ENCODE data around the gene EVI5.

The EVI5 gene

DNA sequence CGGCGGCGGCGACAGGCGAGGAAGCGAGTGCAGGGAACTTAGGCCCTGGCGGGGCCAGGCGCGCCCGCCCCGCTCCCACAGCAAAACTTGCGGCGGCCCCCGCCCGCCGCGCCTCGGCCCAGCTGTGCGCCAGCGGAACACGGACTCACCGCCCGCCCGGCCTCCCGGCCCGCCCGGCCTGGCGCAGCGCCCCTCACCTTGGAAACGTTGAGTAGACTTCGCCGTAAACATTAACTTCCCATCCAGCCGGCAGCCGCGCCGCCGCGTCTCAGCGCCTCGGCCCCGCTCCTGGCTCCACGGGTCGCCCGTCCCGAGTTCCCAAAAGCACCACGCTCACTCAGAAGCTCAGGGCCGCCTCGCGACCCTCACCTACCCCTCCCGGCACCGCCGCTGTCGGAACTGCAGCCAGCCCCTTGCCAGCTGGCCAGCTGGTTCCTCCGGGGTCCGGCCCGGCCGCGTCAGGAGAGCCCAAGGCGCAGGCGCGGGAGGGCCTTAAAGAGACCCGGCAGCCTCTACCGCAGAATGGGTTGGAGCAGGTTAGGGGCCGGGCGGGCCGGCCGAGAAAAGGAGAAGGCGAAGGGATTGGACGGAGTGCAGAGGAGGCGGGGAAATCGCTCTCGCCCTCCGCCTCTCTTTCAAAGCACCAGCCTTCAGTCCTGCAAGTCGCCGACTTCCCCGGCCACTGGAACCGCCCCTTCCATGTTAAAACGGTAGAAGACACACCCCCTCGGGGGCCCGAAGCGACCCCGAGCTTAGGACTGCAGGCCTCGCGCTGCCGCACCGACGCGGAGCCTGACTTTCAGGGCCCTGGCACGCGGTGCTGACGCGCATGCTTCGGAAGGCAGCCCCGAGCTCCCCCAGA is at the start of gene EVI5:
Gene EVI5 (minus strand): TSS at position 470 of the 862 bp plus-strand sequence. CDS start 48,562 bp downstream, outside the sequence.
- peak; percentile 93 to 98 (median 96) for DNase-seq

DNA sequence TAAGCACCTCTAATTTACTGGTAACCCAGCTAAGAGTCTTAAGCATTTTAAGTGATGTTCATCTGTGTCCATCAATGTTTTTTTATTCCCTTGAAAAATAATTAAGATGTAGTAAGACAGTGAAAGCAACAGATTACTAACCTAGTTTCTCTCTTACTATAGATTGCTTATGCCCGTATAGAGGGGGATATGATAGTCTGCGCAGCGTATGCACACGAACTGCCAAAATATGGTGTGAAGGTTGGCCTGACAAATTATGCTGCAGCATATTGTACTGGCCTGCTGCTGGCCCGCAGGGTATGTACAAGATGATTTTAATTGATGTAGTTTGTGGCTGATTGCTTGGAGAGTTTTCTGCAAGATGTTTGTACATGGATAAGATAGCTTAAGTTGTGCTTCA is 49.7 kb upstream of the EVI5 start:
- DNase-seq = no peak

DNA sequence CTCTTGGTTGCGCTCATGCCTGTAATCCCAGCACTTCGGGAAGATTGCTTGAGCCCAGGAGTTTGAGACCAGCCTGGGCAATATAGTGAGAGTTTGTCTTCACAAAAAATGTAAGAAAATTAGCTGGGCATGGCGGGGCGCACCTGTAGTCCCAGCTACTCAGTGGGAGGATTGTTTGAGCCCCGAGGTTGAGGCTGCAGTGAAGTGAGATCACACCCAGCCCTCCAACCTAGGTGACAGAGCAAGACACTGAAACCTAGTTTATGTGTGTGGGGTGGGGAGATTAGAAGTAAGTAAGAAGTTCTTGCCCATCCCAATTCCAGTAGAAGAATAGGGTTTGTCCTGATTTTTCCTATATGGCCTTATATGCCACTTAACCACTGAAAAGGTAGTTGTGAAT is 48.9 kb upstream of the EVI5 start:
- no peak for DNase-seq

DNA sequence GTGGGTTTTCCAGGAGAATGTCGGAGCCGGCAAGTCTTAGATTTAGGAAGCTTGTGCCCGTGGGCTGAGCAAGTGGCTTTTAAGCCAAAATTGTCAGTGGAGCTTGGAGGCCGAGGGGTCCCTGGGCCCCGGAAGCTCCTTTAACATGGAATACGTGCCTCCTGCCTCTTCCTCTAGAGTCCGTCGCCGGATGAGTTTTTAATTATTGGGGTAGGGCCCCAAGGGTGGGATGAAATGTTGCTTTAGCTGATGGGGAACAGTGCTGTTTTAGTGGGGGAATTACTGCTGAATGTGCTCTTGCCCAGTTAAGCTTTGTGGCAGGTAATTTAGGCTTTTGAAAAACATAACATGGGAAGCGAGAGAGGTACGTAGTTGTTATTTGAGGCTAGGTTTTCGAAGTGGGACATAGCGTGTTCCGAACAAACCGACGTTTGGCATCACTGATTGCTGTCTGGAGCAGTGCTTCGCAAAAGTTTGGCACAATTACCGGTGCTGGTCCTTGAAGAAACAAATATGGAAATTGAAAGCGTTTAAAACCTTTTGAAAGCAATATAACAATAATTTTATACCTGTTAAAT is 47.7 kb upstream of the EVI5 start:
- no peak for DNase-seq

DNA sequence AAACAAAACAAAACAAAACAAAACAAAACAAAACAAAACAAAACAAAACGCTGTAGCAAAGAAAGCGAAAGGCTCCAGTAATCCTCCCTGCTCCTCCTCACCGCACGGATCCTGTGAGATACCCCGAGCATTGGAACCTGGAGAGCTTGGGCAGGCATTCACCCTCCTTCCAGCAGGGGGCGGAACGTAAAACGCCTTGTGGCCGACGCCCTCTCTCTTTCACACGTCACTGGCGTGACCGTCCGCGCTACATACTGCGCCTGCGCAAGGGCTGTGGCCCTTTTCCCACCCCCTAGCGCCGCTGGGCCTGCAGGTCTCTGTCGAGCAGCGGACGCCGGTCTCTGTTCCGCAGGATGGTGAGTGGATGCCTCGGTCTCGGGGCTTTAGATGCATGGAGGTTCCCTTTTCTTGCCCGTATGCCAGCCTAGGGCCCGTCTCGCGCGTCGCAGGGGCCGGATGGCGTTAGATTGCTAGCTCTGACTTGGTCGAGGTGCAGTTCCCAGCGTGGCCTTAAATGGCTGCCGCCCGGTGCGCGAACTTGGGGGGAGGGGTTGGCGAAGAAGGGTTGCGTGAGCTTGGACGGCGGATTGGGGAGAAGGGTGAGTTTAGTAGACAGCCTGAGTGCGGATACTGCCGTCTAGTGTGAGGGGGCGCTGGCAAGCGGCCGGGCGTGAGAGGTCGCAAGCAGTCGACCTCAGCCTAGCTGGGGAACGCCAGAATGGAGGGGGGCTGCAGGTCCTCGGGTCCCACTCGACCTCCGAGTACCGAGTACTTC is 47.0 kb upstream of the EVI5 start, which contains the start of gene RPL5:
Gene RPL5 (plus strand): TSS at position 279 of the 775 bp plus-strand sequence. CDS start 75 bp downstream, at position 354.
- DNase-seq = peak; percentile 97 to 99 (median 98)

DNA sequence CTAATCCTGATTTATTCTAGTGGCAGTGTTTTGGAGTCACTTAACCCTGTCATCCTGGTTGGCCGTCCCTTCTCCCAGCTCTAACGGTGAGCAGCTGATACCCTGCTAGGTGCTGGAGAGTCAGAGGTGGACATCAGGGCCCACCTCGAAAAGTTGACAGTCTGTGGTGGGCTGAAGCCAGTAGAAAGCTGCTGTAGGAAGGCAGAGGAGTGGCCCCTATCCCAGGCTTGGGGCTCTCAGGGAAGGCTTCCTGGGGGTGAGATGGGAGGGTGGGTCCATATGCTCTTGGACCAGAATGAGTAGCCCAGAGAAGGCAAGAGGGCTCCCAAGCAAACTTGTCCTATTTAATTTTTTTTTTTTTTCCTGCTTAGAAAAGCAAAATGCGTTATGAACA is 46.5 kb upstream of the EVI5 start:
- no peak for DNase-seq

DNA sequence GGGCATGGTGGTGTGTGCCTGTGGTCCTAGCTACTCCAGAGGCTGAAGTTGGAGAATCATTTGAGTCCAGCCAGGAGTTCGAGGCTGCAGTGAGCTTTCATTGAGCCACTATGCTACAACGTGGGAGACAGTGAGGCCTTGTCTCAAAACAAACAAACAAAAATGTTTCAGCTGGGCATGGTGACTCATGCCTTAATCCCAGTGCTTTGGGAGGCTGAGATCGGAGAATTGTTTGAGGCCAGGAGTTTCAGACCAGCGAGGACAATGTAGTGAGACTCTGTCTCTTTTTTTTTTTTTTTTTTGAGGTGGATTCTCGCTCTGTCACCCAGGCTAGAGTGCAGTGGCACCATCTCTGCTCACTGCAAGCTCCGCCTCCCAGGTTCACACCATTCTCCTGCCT is 41.9 kb upstream of the EVI5 start:
- DNase-seq = no peak

DNA sequence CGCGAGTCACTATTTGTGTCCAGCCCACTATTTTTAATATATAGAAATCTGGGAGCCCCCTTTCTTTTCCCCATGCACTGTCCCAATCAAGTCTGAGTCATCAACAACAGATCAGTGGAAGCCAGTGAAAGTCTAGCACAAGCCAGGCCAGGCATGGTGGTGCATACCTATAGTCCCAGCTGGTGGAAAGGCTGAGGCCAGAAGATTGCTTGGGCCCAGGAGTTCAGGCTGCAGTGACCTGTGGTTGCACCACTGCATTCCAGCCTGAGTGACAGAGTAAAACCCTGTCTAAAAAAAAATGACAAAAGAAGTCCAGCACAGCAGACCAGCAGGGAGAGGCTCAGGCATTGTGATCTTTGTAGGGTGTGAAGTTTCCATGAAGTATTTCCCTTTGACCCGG is 38.0 kb upstream of the EVI5 start:
- DNase-seq = no peak

DNA sequence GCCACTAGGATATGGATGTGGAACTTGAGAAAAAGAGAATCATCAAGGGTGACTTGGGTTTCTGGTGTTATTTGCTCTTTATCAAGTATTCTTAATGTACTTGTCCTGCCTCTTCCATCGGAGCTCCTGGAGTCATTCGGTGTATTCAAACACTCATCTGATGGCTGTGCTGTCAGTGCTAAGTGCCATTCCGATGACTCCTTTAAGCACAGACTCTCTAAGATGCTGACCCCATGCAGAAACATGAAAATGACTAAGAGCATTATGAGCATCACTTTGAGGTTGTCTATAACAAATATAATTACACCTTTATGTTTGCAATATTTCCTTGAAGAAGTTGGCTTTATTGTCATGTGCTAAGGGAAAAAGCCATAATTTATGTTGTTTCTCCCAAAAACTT is 35.6 kb upstream of the EVI5 start:
- DNase-seq = no peak

DNA sequence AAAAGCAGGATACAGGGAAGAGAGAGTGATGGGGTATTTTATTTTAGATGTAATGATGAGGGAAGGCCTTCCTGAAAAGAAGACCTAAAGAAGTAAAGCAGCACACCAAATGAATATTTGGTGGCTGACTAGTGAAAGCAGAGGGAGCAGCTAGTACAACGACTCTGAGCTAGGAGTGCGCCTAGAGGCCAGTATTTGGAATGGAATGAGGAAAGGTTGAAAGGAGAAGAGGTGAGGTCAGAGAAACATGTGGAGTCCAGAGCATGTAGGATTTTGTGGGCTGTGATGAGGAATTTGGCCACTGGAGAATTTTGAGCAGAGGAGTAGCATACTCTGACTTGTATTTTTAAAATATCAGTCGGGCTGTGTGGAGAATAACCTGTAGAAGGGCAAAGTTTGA is 35.1 kb upstream of the EVI5 start:
- no peak for DNase-seq

DNA sequence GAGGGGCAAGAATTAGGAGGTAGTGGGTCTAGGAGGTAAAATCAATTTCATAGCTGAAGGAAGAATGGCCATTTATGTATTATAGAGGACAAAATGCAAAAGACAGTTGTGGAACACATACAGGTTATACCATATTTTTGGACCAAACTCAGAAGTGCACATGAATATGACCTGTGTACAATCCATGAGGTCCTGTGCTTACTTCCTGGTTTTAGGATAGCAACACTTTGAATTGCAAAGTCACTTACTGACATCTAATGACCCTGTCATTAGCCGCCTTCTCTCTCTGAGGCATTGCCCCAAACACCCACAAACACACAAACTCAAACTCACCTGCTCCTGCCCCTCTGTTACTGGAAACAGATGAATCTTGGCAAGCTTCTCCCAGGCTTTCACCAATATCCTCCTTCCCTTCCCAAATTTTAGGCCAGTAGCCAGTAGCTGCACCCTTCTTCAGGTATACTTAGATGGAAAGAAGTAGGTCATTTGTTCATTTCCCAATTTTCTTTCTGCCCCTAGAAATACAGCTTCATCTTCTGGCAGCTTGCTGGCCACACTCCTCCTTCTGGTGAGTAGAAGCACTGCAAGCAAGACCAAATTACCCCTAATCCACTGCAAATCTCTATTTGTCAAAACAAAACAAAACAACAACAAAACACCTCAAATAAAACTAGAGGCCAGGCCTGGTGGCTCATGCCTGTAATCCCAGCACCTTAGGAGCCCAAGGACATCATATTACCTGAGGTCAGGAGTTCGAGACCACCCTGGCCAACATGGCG is 33.3 kb upstream of the EVI5 start:
- peak; percentile 11 to 21 (median 12) for DNase-seq

DNA sequence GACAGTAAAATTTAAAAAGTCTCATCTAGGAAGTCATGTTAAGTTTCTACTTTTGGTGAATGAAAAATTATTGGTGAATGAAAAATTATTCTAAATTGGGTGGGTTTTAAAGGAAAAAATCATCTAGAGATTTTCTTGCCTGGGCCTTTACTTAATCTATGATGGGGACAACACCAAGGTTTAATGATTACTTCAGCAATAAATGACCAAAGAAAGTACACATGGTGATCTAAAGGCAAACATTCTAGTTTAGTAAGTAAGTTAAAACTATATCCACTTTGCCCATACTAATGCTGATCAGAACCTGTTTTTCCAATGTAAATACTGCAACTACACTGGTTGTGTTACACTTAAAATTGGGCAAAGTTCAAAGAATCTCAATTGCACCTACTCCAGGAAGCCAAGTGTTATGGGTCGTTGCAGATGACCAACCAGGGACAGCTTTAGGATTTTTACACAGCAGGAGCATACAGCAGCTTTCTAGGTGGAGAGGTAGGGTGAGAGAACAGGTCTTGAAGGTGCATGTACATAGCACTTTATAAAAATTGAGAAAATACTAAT is 32.3 kb upstream of the EVI5 start:
- no peak for DNase-seq

DNA sequence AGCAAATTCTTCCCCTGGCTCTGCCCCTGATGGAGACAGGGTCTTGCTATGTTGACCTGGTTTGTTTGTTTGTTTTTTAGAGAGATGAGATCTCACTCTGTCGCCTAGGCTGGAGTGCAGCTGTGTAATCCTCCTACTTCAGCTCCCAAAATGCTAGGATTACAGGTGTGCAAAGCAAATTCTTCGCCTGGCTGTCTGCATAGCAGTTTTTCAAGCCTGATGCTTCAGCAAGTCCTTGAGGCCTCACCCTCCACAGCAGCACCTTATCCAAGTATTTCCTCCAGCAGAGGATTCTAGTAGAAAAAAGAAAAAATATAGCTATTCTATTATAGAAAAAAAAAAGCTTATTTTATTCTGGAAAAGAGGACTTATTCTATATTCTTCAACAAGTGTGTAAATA is 31.8 kb upstream of the EVI5 start:
- no peak for DNase-seq

DNA sequence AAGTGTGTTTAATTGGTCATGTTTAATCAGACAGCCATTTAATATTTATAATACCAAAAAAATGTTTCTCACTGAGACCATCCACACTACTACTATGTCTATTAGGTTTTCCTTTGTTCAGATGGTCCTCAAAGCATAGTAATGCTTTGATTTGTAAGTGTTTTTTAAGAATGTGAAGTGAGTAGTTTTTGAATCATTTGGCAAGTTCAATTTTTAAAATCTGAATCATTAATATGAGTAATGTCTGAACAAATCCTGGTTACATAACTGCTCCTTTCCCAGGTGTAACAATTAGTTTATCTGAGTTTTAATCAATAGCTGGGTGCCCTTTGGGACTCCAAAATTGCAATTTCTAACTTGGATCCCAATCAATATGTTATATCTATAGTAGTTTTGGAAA is 23.5 kb upstream of the EVI5 start:
- no peak for DNase-seq

DNA sequence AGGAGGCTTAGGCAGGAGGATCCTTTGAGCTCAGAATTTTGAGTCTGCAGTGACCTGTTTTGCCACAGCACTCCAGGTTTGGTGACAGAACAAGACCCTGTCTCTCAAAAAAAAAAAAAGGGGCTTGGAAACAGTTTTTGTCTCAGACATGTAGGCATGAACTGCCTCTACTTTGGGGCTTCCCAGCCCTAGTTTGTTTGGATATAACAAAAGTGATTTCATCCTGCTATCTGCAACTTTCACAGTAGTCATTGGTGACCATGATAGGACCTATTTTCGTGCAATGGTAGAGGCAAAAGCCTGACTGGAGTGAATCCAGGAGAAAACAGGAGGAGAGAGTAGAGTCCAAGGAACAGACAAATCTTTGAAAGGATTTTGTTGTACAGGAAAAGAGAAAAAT is 20.3 kb upstream of the EVI5 start:
- DNase-seq = no peak

DNA sequence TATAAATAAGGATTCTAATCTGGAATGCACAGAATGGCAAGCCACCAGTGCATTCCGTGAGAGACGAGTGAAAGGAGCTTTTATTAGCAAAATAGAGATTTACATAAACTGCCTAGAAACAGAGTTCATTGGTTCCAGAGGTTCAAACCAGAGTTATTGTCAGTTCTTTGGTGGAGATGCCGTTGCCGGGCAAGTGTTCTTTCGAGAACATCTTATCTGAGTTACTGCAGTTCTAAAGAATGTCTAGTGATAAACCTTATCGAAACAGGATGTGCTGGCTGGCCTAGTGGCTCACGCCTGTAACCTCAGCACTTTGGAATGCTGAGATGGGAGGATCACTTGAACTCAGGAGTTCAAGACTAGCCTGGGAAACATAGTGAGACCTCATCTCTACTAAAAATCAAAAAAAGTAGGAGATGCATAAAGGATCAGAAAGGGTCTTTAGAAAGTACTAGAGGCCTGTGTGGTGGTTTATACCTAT is 19.9 kb upstream of the EVI5 start:
- no peak for DNase-seq

DNA sequence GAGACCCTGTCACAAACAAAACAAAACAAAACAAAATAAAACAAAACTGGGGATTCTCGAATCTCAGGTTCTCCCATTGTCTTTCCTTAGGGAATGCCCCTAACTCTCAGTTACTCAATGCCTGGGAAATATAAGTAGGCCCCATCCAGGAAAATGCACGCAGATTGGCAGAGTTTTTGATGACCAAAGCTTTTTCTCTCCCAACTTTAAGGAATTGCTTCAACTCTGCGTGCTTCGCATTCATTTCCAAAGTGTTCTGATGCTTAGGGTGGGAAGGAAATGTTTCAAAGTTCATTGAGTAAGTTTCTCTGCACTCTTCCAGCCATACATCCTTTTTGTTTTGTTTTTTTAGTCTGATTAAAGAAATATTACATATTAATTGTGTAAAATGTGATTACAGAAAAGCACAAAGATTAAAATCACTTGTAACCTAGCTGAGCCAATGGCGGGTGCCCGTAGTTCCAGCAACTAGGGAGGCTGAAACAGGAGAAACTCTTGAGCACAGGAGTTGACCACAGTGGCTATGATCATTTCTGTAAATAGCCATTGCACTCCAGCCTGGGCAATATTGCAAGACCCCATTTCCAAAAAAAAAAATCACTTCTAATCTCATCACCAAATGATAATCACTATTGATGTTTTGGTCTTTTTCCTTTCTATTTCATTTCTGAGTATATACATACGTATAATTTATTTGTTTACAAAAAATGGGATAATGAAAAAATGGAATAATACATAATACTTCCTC is 18.4 kb upstream of the EVI5 start:
- DNase-seq = no peak

DNA sequence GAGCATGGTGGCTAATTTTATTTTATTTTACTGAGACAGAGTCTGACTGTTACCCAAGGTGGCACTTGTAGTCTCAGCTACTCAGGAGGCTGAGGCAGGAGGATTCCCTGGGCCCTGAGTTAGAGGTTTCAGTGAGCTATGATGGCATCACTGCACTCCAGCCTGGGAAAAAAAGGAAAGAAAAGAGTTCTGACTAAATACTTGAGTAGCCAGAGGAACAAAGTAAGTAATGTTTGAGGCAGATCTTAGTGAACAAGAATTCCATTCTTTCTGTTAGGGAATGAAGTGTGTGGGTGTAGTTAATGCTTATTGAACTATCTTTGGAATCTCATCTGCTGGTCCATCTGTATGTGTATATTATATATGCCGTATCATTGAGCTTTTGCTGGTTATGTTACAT is 13.1 kb upstream of the EVI5 start:
- DNase-seq = no peak

DNA sequence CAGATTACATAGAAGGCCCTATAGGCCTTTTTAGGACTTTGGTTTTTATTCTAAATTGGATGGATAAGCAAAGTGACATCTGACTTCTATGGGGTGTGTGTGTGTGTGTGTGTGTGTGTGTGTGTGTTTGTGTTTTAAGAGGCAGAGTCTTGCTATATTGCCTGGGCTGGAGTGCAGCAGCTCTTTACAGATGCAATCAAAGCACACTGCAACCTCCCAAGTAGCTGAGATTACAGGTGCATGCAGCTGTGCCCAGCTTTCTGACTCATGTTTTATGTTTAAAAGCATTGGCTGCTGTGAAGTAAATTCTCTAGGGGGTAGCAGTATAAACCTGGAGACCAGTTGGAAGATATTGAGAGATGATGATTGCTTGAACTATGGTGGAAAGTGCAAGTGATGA is 12.4 kb upstream of the EVI5 start:
- no peak for DNase-seq

DNA sequence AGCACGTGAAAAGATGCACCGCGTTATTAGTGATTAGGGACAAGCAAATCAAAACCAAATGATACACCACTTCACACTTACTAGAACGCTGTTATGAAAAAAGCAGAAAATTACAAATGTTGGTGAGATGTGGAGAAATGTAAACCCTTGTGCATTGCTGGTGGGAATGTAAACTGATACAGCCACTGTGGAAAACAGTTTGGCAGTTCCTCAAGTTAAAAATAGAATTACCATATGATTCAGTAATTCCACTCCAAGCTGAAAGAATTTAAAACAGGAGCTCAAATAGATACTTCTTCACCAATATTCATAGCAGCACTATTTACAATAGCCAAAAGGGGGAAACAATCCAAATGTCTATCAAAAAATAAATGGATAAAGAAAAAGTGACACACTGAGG is 10.3 kb upstream of the EVI5 start:
- no peak for DNase-seq

DNA sequence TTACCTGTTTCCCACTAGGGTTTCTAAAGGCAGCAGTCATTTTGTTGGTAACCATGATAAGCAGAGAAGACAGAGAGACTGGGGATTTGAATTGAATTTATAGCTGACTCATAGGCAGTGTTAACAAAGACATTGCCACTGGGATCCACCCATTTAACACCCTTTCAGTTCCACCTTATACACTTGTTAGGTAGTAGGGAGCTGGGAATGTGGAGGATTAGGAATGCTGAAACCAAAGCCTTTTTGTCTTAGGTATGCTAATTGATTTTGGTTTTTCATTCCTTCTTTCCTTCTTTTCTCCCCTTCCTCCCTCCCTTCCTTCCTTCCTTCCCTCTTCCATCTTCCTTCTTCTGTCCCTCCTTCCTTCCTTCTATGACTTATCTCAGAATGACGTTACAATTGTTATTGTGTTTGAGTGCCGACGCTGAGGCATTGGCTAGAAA is 7.5 kb upstream of the EVI5 start:
- peak in 2 of 3 experiments; percentile 28 to 72 for DNase-seq

Measured in NCI-H1417 (cell line).